Activated T-helper 1 cell treated with Interleukin-2 at 50 U/mL for 16 hours (primary cell): Measurements from ENCODE around the gene CFAP410.
"Not testable (repeated sequence)": the region's sequence is repeated elsewhere in the genome, so short reads cannot be mapped to it uniquely, and the experiment has no call there.

Source experiments
- DNase-seq: peaks from one replicate; pipeline ENCODE4 v3.0.0-alpha.2; 2020; ENCODE audit warnings: low read depth

CFAP410 gene

DNA sequence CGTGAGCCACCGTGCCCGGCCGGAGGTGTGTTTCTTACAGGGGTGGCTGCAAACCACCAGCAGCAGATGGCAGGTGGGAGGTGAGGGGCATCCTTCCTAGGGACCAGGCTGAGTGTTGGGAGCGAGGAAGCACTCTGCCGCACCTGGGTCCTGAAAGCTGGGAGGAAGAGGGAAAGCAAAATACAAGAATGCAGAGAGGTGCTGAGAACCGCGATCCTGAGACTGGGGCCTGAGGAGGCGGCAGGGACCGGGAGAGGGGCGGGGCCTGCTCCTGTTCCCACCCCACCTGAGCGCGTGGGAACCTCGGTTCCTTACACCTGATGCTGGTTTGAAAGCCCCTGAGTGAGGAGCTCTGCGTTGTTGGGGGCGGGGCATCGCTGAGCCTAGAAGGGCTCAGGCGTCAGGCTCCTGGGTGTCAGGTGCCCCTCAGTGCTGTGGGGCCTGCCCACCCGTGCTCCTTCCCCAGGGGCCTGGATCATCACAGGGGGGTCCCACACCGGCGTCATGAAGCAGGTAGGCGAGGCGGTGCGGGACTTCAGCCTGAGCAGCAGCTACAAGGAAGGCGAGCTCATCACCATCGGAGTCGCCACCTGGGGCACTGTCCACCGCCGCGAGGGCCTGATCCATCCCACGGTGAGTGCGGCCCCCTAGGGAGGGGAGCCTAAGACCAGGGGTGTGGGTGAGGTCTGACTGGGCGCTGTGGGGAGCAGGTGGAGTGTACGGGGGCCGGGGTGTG, 29.7 kb upstream of the CFAP410 start:
- no peak for DNase-seq

DNA sequence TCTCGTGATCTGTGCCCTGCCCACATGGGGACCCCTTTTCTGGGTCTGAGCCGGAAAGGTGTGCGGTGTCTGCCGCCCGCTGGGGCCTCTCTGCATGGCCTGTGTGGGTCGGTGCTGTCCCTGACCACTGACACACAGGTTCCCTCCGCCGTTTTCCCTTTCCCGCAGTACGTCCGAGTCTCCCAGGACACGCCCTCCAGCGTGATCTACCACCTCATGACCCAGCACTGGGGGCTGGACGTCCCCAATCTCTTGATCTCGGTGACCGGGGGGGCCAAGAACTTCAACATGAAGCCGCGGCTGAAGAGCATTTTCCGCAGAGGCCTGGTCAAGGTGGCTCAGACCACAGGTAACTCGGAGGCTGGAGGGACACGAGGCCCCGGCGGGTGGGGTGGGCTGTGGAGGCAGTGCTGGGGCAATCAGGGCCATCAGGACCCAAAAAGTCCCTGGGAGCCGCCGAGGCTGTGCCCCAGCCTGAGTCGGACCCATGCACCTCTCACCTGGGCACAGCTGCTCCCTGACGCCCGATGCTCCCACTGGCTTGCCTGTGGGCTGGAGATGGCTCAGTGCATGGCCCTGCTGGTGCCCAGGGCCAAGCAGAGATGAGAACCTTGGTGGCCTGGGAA, 27.5 kb upstream of the CFAP410 start:
- no peak for DNase-seq

DNA sequence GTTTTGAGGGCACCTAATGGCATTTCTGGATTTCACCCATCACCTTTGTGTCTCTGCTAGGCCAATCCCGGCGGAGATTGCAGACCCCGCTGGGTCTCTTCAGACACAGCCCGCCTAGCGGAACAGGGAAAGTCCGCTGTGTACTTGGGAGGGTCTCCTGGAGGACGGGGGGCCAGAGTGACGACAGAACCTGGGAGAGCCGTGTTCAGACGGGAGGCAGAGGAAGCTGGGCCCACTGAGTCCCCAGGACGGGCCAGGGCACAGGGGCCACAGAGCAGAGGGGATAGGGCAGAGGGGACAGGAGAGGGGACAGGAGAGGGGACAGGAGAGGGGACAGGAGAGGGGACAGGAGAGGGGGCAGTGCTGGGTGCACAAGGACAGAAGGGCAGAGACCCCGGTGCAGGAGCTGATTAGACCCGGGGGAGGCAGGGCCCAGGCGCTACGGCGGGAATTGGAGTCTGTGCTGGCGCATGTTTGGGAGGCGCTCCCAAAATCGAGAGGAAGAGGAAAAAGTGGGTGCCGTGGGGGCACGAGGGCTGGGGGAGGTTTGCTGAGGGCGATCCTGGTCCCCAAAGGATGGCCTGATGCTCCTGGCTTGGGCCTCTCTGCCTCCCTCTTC, 26.9 kb upstream of the CFAP410 start:
- DNase-seq, result no peak

DNA sequence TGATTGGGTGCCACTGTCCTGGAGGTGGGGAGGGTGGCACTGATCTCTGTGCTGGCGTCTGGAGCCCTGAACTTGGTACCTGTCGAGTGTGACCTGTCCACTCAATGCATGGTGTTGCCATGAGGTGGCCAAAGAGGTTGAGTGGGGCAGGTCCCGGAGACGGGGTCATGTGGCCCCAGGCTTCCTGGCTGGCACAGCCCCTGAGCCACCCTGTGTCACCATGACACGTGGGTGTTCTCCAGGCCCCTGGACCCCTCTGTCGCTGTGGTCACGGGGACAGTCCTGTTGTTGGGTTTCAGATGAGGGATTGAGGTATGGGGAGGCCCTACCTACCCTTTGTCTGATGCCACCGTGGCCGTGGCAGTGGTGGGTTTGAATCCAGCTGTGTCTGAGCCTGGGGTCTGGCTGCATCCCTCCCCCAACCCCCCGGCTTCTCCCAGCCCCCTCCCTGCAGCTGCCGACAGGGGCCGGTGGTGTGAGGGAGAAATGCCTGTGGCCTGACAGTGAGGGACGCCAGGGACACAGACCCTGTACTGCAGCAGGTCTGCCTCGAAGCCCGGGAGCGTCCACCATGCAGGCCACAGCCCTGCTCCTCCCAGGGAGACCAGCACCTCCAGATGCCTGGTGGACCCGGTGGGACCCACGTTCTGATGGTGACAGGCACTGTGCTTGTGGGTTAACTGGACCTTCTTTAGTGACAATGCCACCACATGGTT, 26.2 kb upstream of the CFAP410 start:
- no peak for DNase-seq

DNA sequence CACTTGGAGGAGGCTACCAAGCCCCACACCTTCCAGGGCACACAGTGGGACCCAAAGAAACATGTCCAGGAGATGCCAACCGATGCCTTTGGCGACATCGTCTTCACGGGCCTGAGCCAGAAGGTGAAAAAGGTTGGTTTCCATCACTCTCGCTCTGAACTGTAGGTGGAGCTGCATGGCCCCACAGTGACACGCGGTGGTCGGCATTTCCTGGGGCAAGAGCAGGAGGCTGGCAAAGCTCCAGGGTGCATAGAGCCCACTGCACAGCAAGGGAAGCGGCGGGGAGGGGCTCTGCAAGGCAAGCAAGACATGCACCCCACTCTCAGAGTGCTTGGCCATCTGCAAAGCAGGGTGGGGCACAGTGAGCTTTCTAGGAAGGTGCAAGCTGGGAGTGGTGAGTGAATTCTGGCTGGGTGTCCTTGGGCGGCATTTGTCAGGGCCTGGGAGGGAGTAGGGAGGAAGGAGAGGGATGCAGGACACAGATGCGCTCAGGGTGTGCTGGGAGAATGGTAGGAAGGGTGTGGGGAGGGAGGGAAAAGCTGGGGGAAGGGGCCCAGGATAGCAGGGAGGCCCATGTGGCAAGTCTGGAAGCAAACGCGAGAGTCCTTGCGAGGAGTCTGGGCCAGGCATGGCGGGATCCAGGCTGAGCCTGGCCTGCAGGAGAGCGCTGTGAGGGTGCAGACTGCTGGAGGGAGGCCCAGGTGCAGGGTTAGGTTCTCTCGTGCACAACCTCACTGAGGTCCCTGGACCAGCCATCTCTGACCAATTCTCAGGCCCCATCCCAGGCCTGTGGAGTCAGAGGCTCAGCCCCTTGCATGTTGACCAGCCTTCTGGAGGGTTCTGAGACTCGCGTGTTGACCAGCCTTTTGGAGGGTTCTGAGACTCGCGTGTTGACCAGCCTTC, 25.2 kb upstream of the CFAP410 start:
- DNase-seq, result no peak

DNA sequence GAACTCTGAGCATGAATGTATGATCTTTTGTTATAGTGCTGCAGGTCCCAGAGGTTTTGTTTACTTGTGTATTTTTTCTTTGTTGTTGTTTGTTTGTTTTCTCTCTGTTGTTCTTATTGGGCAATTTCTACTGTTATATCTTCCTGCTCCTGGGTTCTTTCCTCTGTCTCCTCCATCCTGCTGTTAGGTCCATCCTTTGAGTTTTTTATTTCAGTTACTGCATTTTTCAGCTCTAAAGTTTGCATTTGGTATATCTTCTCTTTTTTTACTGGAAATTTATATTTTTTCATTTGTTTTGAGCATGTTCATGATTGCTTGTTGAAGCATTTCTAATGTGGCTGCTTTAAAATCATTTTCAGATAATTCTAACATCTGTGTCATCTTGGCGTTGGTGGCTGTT, 24.1 kb upstream of the CFAP410 start:
- DNase-seq, result no peak

DNA sequence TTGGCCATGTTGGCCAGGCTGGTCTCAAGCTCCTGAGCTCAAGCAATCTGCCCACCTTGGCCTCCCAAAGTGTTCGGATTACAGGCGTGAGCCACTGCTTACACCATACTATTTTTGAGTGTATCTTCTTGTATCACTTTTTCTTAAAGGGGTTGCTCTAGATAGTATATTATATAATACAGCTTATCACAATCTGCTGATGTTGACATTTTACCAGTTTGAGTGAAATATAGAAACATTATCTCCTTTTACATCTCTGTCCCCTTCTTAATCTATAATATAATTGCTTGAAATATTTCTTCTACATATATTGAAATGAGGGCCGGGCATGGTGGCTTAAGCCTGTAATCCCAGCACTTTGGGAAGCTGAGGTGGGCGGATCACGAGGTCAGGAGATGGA, 22.7 kb upstream of the CFAP410 start:
- not testable (repeated sequence) for DNase-seq

DNA sequence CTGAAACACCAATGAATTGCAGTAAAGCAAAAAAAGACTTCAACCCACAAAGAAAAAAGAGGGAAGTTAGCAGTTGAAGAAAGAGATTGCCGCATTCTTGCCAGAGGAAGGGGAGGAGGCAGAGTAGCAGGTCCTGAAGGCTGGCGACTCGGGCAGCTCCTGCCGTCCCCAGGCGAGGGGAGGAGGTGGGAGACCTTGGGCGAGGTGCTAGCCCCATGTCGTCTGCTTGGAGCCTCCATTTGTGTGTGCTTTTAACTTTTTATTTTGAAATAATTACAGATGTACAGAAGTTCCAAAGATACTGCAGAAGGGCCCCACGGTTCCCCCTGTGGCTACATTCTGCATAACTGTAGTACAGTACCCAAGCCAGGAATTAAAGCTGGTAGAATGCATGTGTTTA, 21.0 kb upstream of the CFAP410 start:
- DNase-seq, result no peak

DNA sequence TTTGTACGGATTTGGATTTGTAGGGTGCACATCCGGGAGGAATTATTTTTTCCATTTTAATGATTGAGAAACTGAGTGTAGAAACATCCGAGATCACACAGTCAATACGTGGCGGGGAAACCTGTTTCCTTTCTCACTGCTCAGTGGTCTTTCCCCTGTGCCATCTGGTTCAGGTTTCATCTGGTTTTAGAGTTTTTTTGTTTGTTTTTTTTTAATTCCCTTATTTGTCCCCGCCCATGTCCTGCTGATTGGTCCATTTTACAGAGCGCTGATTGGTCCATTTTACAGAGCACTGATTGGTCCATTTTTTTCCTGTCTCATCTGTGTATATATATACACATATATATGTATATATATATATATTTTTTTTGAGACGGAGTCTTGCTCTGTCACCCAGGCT, 20.2 kb upstream of the CFAP410 start:
- DNase-seq, result no peak

DNA sequence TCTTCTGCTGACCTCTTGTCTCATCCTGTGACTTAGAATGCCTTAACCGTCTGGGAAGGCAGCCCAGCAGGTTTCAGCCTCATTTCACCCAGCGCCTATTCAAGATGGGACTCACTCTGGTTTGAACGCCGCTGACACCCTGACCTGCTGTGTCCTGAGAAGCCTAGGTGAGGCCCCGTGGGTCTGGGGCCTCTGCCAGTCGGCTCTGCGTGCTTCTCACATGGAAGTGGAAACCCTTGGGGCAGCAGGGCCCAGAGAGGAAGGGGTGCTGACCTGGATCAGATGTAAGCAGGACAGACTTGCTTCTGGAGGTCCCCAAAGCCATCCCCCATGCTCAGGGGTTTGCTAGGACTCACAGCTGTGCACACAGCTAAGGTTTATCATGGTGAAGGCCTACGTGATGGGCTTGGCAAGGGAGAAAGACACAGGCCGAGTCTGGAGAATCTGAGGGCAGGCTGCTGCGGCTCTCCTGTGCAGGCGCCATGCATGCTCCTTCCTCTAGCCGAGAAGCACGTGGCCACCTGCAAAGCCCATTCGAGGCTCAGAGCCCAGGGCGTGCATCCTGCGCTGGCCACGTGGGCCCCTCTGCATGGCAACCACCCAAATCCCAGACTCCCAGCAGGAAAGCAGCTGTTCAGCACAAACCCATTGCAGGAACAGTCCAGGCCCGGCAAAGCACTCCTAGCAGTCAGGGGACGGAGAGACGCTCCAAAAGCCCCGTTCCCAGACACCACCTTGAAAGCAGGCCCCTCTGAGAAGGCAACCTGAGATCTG, 18.1 kb upstream of the CFAP410 start:
- no peak for DNase-seq

DNA sequence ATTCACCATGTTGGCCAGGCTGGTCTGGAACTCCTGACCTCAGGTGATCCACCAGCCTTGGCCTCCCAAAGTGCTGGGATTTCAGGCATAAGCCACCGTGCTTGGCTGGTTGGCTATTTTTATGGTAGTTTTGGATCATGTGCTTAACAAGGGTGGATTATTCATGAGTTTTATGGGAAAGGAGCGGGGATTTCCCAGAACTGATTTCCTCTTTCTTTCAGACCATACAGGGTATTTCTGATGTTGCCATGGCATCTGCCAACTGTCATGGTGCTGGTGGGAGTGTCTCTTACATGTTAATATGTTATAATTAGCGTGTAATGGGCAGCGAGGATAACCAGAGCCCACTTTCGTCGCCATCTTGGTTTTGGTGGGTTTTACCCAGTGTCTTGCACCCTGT, 17.4 kb upstream of the CFAP410 start:
- DNase-seq, result no peak

DNA sequence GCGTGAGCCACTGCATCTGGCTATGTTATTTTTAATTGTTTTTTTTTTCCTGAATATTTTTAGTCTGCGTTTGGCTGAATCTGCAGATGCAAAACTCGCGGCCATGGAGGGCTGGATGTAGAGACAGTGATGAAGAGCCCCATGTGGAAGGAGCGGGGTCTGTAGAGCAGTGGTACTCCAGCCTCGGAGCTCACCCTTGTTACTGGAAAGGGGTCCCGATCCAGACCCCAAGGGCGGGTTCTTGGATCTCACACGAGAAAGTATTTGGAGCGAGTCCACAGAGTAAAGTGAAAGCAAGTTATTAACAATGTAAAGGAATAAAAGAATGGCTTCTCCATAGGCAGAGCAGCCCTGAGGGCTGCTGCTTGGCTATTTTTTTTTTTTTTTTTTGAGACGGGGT, 17.0 kb upstream of the CFAP410 start:
- DNase-seq, result no peak

DNA sequence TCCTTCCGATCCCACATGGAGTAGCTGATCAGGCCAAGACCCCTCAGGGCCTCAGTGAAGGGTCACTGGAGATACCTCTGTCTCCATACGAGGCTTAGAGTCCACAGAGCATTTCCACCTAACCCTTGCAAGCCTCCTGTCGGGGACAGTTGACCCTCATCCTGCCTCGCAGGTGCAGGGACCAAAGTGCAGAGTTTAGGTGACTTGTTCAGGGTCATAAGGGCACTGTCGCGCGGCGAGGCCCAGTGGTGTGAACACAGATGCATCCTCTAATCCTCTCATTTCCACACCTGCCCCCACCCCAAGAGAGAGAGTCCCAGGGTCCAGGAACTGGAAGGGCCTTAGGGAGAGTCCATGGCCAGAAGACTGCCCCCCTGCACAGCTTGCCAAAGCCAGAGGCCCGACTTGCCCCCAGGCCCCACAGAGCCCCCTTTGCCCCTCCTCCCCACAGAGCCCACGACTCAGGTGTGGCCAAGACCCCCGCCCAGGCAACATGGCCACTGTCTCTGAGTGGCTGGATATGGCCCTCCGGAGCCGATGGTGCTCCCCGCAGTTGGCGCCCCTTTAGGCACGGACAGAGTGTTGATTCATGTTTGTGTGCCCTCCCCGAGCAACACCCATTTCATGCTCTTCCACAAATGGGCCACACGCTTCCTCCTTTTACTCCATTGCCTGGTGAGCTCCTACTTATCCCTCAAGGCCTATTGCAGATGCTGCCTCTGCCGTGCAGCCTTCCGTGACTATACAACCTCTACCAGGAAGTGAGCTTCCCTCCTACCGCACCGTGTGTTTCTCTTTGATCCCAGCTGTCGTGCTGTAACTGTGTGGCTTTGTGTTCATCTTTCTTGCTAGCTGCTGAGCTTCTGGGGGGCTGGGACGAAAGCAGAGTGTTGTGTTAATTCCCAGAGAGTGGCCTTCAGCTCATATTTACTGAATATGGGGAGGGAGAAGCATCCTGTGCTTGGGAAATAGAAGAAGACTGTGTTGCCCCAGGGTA, 15.9 kb upstream of the CFAP410 start:
- DNase-seq, result no peak

DNA sequence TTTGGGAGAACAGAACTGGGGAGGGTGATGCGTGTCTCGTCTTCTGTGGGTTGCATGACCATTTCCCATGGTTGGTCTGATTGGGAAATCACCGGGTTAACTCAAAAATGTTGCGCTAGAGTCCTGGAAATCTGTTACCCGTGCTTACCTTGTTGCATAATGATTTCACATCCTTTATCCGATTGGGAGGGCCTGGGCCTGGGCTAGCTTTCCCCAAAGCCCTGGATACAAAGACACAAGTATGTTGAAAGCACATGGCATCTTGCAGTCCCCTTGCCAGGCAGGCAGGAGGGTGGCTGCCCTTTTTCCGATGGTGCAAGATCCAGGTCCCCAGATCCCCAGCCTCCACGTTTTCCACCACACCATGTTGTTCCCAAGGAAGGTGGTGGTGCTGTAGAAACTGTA, 14.8 kb upstream of the CFAP410 start:
- DNase-seq, result no peak

DNA sequence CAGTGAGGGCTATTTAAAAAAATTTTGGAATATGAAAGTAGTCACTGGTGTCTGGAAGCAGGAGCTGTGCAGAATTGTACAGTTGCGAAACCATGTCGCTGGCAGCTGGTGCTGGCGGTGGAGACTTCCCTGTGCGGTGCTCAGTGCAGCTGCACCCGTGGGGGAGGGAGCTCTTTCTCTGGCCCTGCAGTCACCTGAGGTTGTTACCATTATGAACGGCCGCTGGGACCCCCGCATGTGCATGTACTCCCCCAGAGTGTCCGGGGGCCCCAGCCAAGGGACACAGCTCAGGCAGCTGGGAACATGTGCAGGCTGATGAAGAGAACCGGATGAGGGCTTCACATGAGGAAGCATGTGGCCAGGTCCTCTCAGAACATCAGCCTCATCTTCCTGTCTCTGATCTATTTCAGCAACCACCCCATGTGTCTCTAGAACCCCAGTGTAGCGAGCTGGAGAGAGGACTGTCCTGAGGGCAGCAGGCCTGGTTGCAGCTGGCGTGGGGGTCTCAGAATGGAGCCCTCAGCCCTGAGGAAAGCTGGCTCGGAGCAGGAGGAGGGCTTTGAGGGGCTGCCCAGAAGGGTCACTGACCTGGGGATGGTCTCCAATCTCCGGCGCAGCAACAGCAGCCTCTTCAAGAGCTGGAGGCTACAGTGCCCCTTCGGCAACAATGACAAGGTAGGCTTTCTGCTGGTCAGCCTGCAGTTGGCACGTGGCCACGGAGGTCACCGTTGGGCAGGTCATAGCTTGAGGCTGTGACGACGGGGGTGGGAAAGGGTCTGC, 14.2 kb upstream of the CFAP410 start, which contains the start of gene TRPM2:
Gene TRPM2 (plus strand): TSS at position 431 of the 780 bp plus-strand sequence. CDS start 80 bp downstream, at position 511.
- peak; percentile 20 for DNase-seq

DNA sequence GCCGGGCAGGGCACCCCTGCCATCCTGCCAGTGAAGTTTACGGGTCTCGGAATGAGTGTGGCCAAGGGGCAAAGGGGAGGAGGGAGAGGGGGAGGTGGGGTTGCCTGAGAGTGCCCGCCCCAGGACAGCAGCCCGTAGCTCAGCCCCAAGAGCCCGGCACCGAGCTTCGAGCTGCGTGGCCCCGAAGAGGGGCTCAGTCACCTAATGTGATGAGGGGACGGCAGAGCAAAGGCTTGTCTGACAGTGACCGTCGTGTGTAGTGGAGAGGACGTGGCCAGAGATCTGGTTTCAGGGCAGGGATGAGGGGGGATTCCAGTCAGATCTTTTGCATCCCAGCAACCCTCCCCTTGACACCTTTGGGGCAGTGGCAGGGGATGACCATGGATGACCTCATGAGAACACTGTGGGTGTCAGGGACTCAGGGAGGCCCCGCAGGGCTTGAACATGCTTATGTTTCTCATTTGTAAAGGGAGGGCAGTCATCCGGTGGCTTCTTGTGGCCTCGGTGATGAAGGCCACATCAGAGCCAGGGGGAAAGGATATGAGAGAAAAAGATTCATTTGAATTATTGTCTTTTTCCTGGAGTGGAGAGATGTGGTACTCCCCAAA, 13.2 kb upstream of the CFAP410 start:
- no peak for DNase-seq

DNA sequence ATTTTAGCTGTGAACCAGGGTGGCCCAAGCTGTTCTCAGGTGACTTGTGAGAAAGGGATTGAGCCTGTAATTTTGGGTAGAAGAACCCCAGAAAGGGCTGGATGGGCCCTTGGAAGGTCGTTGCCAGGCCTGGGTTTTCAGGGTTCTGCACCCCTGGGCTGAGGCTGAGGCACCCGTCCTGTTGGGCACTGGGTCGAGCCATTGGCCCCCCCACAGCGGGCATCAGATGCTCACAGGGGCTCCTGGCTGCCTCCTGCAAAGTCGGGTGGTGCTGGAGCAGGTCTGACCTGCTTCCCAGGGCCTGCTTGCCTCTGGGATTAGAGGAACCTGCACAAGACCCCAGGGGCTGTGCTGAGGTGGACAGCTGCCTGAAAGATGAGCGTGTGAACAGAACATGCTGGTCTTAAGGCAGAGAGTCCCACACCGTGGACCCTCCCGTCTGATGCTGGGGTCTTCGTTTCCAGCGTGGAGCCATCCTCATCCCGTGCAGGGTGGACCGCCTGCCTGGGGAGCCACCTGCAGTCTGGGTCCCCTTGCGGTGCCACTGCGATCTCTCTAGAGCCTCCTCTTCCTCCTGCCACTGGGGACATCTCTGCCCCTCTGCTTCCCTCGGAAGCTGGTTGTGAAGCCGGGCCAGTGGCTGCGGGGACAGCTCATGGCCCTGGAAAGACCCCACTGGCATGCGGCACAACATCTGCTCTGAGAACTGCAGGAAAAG, 12.5 kb upstream of the CFAP410 start:
- no peak for DNase-seq
